KOPT-K1 (cell line): ENCODE data around the gene HOXB1.
"Not testable (repeated sequence)": the region's sequence is repeated elsewhere in the genome, so short reads cannot be mapped to it uniquely, and the experiment has no call there.

Experiments used
- H3K27ac ChIP-seq: fragments of 200-600 bp; sonication (generic); 2 replicates; pipeline ENCODE4 v1.5.1; 2016; ENCODE audit warnings: antibody characterized with exemption, mild to moderate bottlenecking, low read depth, low read length; ENCODE audit not compliant: poor library complexity, severe bottlenecking
- H3K36me3 ChIP-seq: fragments of 200-600 bp; sonication (generic); 2 replicates; pipeline ENCODE4 v1.5.1; 2017; ENCODE audit warnings: antibody characterized with exemption, mild to moderate bottlenecking, low read length, moderate library complexity; ENCODE audit not compliant: insufficient read depth
- H3K9me3 ChIP-seq: fragments of 200-600 bp; sonication (generic); 2 replicates; pipeline ENCODE4 v1.5.1; 2017; ENCODE audit warnings: antibody characterized with exemption, low read length, mild to moderate bottlenecking; ENCODE audit not compliant: insufficient read depth, poor library complexity, severe bottlenecking

The HOXB1 gene

GRCh38 chr17:48492401-48493298 is 38.2 kb downstream of the HOXB1 start:
- Histone ChIP-seq H3K27ac (no peak overlapping the region), H3K9me3 (no peaks in the 10 kb centered on the region), H3K36me3 (no peaks in the 10 kb centered on the region)

GRCh38 chr17:48491527-48492273 is 39.1 kb downstream of the HOXB1 start:
- no peaks in the 10 kb centered on the region for H3K9me3 ChIP-seq
- no peaks in the 10 kb centered on the region for H3K36me3 ChIP-seq
- H3K27ac ChIP-seq, result no peak overlapping the region

DNA sequence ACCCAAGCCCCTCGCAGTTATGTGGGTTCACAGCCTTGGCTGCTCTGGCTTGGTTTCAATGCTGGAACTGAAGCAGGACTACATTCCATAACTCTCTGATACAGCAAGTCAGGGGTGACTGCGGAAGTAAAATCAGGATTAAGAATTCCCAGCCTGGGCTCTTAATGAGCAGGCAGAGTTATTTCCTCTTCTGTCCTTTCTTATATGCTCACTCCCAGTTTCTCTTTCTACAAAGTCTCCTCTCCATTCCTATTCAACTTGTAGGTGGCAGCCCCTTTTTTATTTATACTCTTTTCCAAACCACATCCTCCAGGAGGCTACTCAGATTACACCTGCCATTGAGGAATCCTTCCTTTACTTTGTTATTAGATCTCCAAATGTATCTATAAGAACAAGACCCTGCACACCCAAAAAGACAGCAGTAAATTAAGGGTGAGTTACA is 40.3 kb downstream of the HOXB1 start:
- no peaks in the 10 kb centered on the region for H3K9me3 ChIP-seq
- H3K36me3 ChIP-seq, result no peaks in the 10 kb centered on the region
- H3K27ac ChIP-seq, result no peak overlapping the region

- Histone ChIP-seq H3K36me3 (no peaks in the 10 kb centered on the region), H3K27ac (no peak overlapping the region), H3K9me3 (no peaks in the 10 kb centered on the region)
Observed at GRCh38 chr17:48489781-48490180, 41.0 kb downstream of the HOXB1 start.

DNA sequence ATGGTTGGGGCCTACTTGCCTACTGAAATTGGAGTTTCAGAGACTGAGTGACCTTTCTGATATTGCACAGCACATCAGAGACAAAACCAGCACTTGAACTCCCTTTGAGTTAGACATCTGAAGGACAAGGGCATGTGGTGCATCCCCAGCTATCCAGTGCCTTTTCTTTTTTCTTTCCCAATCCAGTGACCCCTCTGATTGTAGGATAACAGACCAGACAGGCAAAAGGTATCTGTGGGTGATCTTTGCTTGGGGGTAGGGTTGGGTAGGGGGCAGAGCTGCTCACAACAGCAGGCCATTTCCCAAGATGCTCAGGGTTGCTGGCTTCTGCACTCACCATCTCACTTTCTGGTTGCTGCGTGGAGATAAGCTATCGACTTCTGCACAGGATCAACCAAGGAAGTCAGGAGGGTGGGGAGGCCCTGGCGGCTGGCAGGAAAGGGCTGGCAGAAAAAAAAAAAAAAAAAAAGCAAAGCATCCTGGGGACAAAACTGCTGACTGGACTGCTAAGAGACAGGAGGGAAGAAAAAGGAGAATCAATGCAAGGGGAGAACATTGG is 42.2 kb downstream of the HOXB1 start:
- H3K9me3 ChIP-seq, result no peaks in the 10 kb centered on the region
- H3K36me3 ChIP-seq, result no peaks in the 10 kb centered on the region
- peak overlapping the region; percentile 26 for H3K27ac ChIP-seq

DNA sequence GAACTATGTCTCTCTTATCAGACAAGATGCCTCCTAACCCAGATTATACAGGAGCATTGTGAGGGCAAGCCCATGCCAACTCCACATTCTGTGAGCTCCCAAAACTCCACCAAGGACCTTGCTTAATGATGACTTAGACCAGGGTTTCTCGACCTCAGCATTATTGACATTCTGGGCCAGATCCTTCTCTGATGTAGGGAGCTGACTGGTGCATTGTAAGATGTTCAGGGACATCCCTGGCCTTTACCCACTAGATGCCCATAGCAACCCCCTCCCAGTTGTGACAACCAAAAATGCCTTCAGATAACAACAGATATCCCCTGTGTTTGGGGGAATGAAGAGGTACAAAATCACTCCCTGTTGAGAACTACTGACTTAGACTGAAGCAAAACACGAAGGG is 43.6 kb downstream of the HOXB1 start:
- Histone ChIP-seq H3K9me3 (no peaks in the 10 kb centered on the region), H3K27ac (no peak overlapping the region), H3K36me3 (no peaks in the 10 kb centered on the region)

- Histone ChIP-seq H3K36me3 (no peaks in the 10 kb centered on the region), H3K27ac (no peak overlapping the region), H3K9me3 (no peaks in the 10 kb centered on the region)
Observed at GRCh38 chr17:48486557-48486956, 44.3 kb downstream of the HOXB1 start.

GRCh38 chr17:48484850-48485249 is 46.0 kb downstream of the HOXB1 start:
- H3K27ac ChIP-seq, result no peak overlapping the region

DNA sequence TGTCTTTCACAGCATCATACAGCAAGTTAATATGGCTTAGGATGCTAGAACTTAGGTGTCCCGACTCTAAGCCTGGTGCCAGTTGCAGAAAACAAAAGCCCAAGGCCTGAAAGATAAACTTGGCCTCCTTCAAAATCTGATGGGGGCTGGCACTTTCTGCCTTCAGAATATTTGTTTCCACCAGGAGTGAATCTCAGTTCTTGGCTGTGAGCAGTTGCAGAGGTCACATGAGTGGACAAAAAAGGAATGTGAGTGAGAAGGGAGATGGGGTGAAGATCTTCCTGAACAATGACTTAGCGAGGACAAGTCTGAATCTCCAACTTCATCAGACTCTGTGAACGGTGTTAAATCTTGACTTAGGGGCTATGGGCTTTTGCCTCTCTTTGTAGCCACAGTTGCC is 46.6 kb downstream of the HOXB1 start:
- Histone ChIP-seq H3K9me3 (no peaks in the 10 kb centered on the region), H3K36me3 (no peaks in the 10 kb centered on the region), H3K27ac (peak overlapping the region; percentile 36)

More at GRCh38 chr17:48484850-48485249, 46.0 kb downstream of the HOXB1 start:
- no peaks in the 10 kb centered on the region for H3K36me3 ChIP-seq
- H3K9me3 ChIP-seq, result no peaks in the 10 kb centered on the region

DNA sequence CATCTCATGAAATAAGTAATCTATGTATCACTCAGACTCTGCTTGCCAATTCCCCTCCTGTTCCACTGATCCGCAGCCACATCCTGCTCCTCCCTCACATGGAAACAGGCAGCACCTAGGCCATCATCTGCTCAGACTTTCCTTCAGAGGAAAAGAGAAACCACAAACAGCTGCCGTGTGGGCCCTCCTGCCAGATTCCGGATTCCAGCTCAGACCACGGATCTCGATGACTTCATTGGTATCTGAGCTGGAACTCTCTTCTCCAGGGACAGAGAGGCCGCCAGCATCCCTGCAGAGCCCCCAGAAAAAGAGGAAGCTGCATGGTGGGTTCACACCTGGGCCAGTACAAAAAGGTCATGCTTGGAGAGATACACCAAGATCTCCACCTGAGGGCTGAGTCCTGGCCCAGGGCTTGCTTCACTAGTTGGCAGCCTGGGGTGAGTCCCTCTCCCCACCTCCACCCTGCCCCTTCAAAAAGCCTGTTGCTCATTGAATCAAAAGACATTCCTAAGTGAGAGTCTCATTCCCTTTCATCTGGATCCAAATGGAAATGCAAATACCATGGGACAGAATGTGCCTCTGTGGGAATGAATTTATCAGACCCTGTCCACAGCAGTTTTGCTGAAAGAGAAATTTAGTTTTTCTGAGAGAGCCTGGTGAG is 47.2 kb downstream of the HOXB1 start:
- Histone ChIP-seq H3K36me3 (no peaks in the 10 kb centered on the region), H3K9me3 (no peaks in the 10 kb centered on the region), H3K27ac (peak overlapping the region; percentile 36)

GRCh38 chr17:48483004-48483403 is 47.8 kb downstream of the HOXB1 start:
- H3K27ac ChIP-seq, result peak overlapping the region; percentile 45

DNA sequence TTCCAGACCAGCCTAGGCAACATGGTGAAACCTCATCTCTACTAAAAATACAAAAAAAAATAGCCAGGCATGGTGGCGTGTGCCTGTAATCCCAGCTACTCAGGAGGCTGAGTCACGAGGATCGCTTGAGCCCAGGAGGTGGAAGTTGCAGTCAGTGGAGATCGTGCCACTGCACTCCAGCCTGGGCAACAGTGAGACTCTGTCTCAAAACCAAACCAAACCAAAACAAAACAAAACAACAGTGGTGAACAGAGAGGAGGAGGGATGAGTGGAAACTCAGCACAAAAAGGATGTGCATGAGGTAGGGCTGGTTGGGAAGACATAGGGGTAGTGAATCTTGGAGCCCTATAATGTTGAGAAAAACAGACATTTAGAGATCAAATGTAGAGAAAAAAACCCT is 48.5 kb downstream of the HOXB1 start:
- H3K27ac ChIP-seq, H3K9me3 ChIP-seq, H3K36me3 ChIP-seq: not testable (repeated sequence)

More at GRCh38 chr17:48483004-48483403, 47.8 kb downstream of the HOXB1 start:
- H3K36me3 ChIP-seq, result no peaks in the 10 kb centered on the region
- H3K9me3 ChIP-seq, result no peaks in the 10 kb centered on the region

DNA sequence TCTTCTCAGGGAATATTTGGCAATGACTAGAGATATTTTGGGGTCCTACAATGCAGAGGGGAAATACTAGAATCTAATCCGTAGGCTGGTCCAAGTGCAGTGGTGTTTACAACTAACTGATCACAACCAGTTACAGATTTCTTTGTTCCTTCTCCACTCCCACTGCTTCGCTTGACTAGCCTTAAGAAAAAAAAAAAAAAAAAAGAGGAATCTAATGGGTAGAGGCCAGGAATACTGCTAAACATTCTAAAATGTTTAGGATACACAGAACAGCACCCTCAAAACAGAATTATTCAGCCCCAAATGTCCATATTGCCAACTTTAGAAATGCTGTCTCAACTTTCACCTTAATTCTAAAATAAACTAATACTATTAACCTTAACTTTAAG is 51.8 kb downstream of the HOXB1 start:
- Histone ChIP-seq H3K27ac (no peak overlapping the region), H3K36me3 (no peaks in the 10 kb centered on the region), H3K9me3 (no peaks in the 10 kb centered on the region)
